COR-L47 (cell line): Measurements from ENCODE around the gene DCUN1D3.

Source experiments
- DNase-seq: peaks from one replicate; lab custom pipeline; 2025; lab: John Stamatoyannopoulos, UW

Gene DCUN1D3

DNA sequence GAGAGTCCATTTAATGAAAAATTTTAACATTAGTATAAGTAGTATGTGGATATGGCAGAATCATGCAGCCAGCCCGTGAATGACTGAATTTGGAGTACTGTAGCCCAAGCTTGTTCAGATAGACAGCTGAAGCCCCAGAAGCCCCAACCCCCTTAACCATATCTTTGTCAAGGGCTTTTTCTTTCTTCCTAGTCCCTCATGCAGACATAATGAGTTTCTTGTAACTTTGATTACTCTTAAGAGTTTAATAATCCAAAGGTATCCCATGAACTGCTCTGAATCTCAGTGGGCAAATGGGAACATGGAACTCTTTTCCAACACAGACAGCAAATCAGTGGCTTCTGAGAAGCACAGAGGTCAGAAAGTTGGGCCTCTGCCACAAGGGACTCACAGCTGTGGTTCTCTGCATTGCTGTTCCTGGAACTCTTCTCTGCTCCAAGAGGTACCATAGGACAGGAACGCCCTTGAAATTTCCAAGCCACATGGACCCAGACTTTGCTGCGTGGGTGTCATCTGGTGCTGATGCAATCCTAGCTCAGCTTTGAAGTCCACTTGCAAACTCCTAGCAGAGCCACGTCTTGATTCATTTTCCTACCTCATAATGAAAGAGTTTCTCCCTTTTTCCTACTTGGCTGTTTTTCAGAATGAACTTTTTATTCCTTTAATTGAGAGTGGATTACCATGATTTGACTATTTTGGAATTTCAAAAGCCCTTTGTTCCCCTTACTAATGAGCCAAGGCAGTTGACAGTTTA, 18.5 kb upstream of the DCUN1D3 start:
- no peak for DNase-seq

- DNase-seq = no peak
Measured at GRCh38 chr16:20916942-20917341, 16.8 kb upstream of the DCUN1D3 start.

- DNase-seq = no peak
Measured at GRCh38 chr16:20916289-20916688, 16.1 kb upstream of the DCUN1D3 start.

- no peak for DNase-seq
Measured at GRCh38 chr16:20911361-20911760, 11.2 kb upstream of the DCUN1D3 start.

GRCh38 chr16:20910781-20911321, 10.7 kb upstream of the DCUN1D3 start:
- no peak for DNase-seq

DNA sequence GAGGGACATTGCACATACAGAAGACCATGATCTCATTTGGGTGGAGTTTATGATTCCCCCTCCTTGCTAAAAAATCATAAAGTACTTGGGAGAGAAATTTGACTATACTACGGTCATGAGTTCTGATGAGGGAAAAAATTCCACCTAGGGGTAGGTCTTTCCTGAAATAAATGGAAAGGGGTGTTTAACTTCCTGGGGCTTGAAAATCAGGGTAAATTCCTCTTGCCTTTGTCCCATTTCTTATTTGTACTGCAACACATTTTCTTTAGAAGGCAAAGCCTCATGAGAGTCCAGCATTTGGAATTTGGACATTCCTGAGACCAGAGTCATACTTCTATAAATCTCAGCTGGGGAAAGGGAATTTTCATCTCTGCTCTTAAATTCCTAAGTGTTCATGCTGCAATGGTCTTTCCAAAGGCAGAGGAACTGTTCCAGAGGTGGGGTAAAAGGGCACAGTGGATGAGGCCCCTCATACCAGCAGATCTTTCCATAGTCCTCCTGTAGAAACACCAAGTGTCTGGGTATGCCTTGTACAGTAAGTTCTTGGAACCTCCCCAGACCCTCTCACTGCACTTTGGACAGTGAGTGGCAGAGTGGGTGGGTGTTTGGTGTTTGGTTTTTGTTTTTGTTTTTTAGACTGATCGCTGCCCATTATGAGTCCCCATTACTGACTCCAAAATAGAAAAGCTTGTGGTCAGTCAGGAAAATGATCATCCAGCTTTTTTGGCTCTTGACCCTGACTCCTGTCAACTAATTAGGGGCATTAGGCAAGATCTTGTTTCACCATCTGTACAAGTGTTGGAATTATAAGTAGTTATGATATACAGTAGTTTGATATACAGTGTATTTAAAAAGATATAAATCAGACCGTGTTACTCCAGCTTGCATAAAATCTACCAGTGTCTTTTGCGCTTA, 6.4 kb upstream of the DCUN1D3 start:
- DNase-seq = no peak

DNA sequence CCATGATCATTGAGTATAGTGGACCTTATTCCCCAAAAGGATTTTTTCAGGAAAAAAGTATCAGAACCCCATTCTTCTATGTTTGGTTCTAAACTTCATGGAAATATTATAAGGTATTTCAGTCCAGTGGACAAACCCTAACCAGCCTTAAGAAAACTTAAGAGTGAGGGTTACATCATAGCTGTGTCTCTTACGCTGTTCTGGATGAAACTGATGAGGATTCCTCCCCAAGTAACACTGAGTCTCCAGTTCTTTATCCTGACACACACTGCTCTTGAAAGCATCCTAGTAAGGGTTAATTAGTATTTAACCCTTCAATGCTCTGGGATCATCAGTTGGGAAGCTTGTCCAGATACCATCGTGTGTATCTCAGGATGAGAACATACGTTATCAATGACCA, 5.4 kb upstream of the DCUN1D3 start:
- DNase-seq = no peak

GRCh38 chr16:20904507-20905081, 4.4 kb upstream of the DCUN1D3 start:
- DNase-seq = no peak

DNA sequence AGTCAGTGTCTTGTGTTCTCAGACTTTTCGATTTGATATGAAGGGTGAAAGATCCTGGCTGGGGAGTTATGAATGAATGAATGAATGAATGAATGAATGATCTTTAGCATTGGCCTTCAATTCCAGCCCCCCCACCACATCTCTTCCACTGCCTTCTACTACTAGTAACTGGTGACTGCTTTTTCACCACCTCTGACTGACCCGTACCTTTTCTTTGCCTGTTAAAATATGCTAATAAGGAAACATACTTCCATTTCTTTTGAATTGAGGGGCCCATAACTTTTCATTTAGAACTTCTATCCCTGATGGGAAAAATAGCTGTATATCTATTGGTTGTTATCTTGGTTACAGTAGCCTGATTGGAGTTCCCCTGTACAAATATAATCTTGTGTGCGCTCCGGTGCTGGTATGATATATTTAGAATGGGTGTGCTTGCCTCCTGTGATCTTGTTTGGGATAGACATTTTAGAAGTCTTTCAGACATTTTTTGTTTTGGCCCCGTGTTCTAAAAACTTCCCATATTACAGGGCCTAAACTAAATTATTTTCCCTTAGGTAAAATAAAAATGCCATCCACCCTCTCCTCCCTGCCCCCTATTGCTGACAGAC, 3.8 kb upstream of the DCUN1D3 start:
- DNase-seq = no peak

DNA sequence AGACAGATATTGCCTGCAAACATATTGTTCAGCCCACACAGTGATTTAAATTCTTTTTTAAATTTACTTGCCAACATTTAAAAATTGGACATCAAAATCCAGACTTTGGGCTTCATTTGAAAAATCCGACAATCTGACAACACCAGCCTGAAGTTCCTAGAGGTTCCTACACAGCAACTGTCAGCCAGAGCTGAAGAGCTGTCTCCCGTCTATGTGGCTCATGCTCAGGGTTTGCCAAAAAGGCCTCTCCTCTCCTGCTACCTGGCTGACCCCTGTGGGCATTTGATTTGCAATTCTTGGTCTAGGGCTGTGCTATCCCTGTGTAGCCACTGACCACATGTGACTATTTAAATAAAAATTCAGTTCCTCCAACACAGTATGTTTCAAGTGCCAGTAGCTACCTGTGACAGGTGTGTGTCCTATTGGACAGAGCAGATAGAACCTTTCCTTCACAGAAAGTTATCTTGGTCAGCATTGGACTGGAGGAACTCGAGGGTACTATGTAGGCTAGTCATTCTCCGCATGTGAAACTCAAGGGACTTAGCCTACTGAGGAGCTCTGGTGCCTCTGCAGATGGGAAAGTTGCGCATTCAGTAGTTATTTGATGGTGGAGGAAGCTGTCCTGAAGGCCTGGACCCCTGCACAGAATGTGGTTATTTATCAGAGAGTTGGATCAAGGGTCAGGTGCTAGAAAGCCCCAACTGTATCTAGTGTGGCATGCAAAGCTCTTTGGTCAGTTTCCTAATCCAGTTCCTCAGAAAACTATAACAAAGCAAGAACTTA, 3.1 kb upstream of the DCUN1D3 start:
- no peak for DNase-seq

DNA sequence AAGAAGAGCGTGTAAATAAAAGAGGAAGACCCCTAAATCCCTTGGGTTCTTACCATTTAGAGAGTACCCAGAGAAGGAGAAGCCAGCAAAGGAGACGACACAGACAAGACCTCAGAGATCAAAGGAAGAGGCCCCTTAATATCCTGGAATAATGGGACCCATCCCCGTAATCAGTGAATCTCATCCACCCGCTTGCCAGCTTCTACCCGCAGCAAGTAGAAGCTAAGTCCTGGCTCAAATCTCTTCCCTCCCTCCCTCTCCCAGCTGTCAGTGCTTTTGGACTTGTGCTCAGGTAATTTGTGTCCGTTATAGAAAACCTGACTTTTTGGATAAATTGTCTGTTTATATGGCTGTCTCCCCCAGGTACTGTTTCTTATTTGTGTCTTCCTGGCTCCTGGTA, 2.3 kb upstream of the DCUN1D3 start:
- no peak for DNase-seq

DNA sequence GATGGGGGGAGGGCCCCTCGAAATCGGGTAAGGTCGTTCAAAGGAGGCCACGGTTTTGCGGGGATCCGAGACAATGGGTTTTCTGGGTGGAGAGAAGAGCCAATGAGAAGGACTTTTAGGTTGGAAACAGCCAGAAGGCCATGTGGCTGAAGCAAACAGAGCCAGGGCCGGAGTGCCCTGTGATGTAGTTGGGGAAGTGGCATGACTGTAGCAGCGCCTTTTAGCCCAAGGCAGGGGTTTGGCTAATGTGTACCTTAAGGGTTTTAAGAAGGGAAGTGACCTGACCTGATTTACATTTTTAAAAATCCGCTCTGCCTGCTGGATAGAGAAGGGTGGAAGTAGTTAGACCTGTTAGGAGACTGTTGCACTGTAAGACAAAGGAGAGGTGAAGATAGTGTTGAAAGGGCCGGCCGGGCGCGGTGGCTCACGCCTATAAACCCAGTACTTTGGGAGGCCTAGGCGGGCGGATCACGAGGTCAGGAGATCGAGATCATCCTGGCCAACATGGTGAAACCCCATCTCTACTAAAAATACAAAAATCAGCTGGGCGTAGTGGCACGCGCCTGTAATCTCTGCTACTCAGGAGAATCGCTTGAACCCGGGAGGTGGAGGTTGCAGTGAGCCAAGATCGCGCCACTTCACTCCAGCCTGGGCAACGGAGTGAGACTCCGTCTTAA, 1.4 kb upstream of the DCUN1D3 start:
- DNase-seq = peak; percentile 15

- no peak for DNase-seq
Measured at GRCh38 chr16:20901068-20901435, 894 bp upstream of the DCUN1D3 start.

DNA sequence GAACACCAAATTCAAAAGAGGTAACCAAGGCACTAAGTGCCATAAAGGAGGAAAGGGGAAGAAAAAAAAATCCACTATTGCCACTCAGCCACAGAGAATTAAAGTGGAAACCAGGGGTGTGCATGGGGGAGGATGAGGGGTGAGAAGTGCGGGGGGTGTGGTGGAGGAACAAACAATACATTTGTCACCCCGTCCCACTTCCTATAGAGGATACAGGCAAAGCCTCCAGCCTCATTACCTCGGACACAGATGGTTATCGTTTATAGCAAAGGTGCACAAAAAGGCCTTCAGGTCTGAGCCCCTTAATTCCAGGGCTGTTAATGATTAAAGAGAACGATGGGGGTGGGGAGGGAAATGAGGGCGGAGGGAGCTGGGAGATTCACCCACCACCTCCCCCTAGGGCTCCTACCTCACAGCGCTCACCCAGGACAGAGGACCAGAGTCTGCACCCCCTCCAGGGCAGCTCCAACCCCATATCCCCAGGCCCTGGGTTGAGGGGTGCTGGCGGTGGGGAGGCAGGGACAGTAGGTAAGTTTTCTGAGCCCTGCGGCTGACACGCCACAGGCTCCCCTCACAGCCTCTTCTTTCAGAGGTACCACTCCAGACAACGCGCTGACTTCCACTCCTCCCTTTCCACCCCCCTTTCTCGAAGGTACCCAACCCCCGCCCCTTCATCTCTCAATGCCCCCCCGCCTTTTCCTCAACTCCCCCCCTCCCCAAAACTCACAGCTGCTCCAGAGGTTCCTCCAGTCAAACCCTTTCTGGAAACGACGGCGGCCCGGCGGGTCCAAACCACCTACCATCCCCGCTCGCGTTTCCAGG, 470 bp downstream of the DCUN1D3 start:
- no peak for DNase-seq

- no peak for DNase-seq
Measured at GRCh38 chr16:20899071-20899470, 1.1 kb downstream of the DCUN1D3 start.

- DNase-seq = no peak
Measured at GRCh38 chr16:20897922-20898321, 2.2 kb downstream of the DCUN1D3 start.

DNA sequence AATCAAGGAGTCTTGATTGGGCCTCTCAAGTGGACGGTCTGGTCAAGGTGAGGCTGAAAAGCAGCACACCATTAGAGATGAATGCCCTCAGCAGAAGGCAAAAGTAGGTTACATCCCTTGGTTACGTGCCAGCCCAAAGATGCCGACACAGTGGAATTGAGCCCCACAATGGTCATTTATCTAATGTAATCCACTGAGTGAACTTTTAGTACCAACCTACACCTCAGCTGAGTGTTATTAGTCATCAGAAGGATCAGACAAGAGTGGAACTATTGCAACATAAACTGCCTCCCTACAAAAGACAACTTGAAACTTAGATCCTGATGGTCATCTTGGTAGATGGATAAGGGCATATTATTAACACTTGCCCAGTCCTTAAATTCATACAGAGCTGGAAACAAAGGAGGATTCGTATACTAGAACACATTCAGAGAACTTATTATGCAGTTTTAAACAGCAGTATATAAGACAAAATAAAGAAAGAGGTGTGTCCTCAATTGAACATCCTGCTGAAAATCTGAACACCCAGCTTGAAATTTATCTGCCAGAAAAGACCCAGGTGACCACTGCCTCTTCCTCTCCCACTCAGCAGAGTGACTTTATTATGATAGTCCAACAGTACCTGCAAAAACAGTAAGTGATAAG, 2.8 kb downstream of the DCUN1D3 start:
- no peak for DNase-seq

GRCh38 chr16:20894388-20894787, 5.8 kb downstream of the DCUN1D3 start:
- DNase-seq = no peak

DNA sequence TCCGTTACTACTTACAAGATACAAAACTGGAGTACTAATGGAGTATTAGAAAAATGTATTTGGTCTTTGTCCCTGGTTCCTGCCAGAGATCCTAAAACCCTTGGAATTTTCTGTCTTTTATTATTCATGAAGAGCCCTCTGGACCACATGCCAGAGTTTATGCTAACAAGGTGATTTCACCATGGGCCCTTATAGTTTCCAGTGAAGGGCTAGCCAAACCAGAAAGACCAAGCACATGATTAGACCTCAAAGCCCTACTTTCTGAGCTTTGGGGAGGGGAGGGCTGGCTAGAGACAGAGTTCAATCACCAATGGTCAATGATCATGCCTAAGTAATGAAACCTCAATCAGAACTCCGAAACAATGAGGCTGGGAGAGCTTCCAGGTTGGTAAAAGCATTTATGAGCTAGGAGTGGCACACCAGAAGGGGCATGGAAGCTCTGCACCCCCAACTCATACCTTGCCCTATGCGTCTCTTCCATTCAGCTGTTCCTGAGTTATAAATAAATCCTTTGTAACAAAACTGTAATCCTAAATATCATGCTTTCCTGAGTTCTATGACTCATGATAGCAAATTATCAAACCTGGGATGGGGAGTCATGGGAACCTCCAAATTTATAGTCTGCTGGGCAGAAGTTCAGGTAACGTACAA, 10.4 kb downstream of the DCUN1D3 start:
- no peak for DNase-seq
